ENCODE data around the gene MAB21L4.

GRCh38 chr2:240926516-240927389 lies 30.8 kb upstream of the MAB21L4 start:
- TF ChIP-seq POLR2A (IDR thresholded peaks at IDR 0.05) (no peak), CTCF (IDR thresholded peaks at IDR 0.05) (no peak)

All from thyroid gland (tissue), 4 donors.